GM12801 (cell line): ENCODE measurements around the gene KRTAP9-6.
"Not testable (repeated sequence)": the region's sequence is repeated elsewhere in the genome, so short reads cannot be mapped to it uniquely, and the experiment has no call there.

ENCODE experiments used
- CTCF ChIP-seq: IDR thresholded peaks from one replicate; pipeline ENCODE4 v1.5.1; 2011; ENCODE audit warnings: control low read depth; ENCODE audit not compliant: insufficient read length; ENCODE audit errors: extremely low read depth

Gene KRTAP9-6, protein sequence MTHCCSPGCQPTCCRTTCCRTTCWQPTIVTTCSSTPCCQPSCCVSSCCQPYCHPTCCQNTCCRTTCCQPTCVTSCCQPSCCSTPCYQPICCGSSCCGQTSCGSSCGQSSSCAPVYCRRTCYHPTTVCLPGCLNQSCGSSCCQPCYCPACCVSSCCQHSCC

GRCh38 chr17:41265078-41265477 is at the start of gene KRTAP9-6:
Gene KRTAP9-6 (plus strand): TSS chr17:41265378. CDS start chr17:41265378, 0 bp downstream.
- no peak for TF ChIP-seq CTCF

- no peak for TF ChIP-seq CTCF
Observed at GRCh38 chr17:41215681-41216080, 49.5 kb upstream of the KRTAP9-6 start.

DNA sequence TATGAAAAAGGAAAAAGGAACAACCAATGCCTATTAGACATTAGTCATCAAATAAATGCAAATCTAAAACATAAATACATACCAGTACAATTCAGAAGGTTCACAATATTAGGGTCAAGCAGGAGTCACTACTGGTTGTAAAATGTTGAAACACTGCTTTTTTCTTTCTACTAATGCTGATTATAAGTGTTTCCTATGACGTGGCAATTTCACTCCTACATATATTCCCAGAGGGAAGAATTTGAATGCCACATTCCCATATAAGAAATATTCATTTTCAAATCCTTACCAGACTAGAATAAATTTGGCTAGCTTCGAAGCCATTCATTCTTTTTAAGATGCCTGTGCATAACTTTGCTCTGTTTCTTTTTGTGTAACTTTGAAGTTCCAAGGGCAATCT is 41.4 kb upstream of the KRTAP9-6 start:
- no peak for TF ChIP-seq CTCF

DNA sequence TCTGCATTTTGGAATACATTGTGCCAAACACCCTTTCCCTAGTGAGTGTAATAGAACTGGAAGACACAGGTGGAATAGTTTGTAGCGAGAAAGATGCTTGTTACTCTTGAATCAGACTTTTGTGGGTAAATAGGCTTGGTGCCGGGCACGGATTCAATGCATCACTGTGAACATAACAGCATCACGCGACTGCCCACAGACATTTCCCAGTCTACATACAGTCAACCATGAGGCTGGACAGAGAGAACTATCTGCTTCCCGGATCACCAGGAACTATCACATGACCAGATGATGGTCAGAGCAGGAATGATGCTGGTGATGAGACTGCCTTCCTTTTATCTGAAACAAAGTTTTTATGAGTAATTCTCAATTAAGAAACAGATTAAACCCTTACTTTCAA is 39.1 kb upstream of the KRTAP9-6 start:
- TF ChIP-seq CTCF, result no peak

DNA sequence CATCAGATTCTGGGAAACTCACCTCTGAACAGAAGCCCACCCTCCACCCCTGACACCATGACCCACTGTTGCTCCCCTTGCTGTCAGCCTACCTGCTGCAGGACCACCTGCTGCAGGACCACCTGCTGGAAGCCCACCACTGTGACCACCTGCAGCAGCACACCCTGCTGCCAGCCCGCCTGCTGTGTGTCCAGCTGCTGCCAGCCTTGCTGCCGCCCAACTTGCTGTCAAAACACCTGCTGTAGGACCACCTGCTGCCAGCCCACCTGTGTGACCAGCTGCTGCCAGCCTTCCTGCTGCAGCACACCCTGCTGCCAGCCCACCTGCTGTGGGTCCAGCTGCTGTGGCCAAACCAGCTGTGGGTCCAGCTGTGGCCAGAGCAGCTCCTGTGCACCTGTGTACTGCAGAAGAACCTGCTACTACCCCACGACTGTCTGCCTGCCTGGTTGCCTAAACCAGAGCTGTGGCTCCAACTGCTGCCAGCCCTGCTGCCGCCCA is 38.5 kb upstream of the KRTAP9-6 start, which contains the start of gene KRTAP9-2:
Gene KRTAP9-2 (plus strand): TSS at position 51 of the 498 bp plus-strand sequence. CDS start 7 bp downstream, at position 58.
- TF ChIP-seq CTCF, result not testable (repeated sequence)

DNA sequence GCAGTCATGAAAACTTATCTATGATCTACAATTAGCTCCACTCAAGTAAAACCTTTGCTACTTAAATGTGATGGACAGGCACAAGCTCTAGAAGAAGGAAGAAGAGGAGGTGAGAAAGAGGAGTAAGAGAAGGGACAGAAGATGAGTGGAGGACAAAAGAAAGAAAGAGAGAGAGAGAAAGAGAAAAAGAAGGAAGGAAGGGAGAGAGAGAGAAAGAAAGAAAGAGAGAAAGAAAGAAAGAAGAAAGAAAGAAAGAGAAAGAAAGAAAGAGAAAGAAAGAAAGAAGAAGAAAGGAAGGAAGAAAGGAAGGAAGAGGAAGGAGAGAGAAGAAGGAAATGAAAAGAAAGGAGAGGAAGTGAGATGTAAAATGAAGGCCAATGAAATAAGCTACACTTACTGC is 35.1 kb upstream of the KRTAP9-6 start:
- TF ChIP-seq CTCF, result no peak

GRCh38 chr17:41231731-41232130 is 33.4 kb upstream of the KRTAP9-6 start:
- TF ChIP-seq CTCF, result no peak
